ENCODE measurements around the gene NUAK1.

DNA sequence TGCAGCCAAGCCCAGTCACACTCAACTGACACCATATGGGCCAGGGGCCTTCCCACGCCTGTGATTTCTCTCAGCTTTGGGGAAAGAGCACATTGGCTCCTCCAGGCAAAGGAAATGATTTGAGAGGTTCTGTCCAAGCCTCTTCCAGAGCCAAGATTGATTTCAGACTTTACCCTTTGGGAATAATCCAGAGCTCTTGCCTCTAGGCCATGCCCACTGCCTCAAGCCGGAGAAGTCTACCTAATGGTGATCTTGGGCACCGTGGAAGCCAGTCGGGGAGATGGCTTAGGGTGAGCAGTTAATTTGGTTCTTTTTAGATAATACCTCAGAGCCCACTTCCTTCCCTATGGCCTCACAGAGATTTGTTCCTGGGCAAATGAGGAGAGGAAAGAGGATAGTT lies 45.0 kb upstream of the NUAK1 start:
- TF ChIP-seq, protein P1, sequence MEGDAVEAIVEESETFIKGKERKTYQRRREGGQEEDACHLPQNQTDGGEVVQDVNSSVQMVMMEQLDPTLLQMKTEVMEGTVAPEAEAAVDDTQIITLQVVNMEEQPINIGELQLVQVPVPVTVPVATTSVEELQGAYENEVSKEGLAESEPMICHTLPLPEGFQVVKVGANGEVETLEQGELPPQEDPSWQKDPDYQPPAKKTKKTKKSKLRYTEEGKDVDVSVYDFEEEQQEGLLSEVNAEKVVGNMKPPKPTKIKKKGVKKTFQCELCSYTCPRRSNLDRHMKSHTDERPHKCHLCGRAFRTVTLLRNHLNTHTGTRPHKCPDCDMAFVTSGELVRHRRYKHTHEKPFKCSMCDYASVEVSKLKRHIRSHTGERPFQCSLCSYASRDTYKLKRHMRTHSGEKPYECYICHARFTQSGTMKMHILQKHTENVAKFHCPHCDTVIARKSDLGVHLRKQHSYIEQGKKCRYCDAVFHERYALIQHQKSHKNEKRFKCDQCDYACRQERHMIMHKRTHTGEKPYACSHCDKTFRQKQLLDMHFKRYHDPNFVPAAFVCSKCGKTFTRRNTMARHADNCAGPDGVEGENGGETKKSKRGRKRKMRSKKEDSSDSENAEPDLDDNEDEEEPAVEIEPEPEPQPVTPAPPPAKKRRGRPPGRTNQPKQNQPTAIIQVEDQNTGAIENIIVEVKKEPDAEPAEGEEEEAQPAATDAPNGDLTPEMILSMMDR (IDR thresholded peaks at IDR 0.05) = no peak
- no peak for TF ChIP-seq POLR2AphosphoS5 (IDR thresholded peaks at IDR 0.05)
- no peak for TF ChIP-seq POLR2A (IDR thresholded peaks at IDR 0.05)
- no peak for TF ChIP-seq EP300 (IDR thresholded peaks at IDR 0.05)
